Stimulated activated CD4-positive, alpha-beta T cell treated with anti-CD3 and anti-CD28 coated beads, Interleukin-1b, Interleukin-23, amount 100 ng/mL, for 24 hours (primary cell): ENCODE data around the gene TMPRSS6.

Experiments used
- DNase-seq, 4 experiments: peaks; one replicate each; pipeline ENCODE4 v3.0.0-alpha.2; 2020; ENCODE audit warnings: low read depth in 4 of 4, low spot score in 1 of 4

TMPRSS6 gene

DNA sequence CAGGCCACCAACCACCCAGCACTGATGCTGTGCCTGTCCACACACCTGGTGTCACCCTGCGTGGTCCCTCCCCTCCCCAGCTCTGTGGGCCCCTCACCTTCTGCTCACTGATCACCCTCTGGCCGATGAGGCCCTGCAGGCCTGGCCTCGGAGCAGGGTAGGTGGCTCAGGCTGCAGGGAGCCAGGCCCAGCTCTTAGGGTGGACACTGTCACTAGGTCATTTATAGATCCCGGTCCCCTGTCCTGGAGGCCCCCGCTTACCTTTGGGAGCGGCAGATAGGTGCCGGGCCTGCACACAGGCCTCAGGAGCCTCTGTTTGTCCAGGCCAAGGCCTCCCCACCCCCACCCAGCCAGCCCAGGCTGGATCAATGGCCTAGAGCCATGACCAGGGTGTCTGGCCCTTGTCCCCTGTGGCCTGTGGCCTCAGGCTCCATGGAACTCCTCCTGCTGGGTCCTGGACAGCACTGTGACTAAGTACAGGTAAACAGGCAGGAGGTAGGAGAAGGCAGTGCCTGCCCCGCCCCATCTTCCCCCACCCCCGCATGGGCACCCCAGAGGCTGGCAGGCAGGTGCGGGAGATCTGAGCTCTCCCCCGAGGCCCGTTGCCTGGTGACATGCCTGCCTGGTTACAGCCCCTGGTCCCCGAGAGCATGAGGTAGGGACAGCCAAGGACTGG lies at the start of gene TMPRSS6:
Gene TMPRSS6 (minus strand): TSS at position 472 of the 676 bp plus-strand sequence. CDS start 6,296 bp downstream, outside the sequence.
- no peak for DNase-seq

DNA sequence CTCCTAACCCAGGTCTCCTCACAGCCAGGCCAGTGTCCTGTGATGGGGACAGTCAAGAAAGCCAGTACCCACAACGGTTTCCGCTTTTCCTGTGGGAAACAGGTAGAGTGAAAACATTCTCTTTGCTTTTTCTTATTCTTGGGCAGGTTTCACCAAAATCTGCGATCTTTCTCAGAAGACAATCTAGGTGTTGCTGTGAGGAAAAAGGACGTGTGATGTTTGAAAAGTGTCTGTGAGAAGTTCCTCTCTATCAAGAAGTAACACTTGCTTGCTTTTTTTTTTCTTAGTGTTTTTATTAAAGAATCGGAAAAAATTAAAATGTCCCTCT lies 49.4 kb upstream of the TMPRSS6 start:
- no peak for DNase-seq

DNA sequence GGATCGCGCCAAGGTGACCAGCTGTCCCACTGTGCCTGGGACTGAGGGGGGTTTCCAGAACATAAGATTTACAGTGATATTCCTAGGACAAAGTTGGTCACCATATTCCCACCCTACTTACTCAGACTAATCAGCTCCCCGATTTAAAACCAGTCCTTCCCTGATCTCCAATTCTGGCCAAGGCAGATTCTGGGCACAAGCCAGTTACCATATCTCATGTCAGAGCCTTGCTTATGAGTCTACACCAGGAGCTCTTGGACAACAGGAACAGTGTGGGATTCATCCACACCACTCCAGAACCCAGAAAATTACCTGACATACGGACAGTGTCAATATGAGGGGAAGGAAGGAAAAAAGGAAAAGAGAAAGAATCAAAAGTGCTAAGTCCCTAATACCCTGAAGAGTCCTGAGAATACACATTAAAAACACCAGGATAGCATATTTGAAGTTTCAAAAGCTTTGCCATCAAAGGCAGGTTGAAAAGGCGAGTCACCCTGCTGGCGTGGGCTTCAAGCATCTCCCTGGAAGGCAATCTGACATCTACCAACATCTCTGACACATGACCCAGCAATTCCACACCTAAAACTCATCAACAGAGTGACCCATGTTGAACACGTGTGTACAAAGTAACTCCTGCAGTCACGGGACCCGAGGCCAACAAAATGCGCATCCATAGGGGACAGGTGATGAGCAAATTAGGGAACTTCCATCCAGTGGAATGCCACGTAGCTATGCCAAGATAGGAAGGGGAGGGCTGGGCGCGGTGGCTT lies 48.2 kb upstream of the TMPRSS6 start:
- no peak for DNase-seq

DNA sequence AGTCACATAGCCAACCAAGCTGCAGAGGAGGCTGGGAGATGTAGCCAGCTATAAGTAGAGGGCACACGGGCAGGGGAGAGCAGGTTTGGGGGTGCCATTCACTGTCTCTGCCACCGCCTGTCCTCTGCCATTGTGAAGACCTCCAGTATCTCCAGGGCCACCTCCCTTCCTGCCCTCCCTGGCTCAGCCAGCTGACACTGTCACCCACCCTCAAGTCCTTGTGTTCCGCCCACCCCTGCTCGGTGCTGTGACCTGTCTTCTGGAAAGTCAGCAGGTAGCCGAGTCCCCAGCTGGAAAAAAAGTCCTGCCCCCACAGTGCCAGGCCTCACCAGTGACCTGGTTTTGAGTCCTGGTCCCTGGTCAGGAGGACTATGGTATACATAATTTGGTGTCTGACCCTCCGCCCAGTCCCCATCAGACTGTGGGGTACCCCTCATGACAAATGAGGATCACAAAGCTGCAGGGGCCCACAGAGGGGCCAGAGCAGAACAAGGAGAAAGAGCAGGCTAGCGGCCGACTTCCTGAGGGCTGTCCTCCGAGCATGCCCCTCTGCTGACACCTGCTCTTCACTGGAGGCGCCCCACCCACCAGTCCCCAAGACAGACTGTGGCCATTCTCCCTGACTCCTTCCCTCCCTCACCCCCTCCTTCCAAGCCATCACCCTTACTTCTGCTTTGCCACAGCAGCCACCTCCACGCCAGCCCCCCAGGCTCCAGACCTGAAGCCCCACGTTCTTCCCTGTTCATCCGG lies 47.3 kb upstream of the TMPRSS6 start:
- no peak for DNase-seq

DNA sequence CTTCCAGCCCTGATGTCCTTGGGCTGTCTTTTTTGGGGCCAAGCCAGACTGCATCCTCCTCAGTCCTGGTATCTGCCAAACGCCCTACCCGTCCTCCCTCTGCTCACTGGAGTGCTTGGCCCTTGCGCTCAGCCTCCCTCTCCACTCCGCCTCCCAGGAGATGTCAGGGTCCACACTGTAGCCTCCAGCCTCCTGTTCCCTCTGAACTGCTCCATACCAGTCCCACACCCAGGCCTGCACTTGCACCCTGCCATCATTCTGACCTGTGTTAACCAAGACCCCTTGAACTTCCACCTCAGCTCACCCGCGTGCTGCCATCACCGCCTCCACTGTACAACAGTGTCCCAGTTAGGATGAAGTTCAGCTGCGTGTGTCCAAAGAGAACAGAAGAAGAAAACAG lies 46.5 kb upstream of the TMPRSS6 start:
- DNase-seq: no peak

DNA sequence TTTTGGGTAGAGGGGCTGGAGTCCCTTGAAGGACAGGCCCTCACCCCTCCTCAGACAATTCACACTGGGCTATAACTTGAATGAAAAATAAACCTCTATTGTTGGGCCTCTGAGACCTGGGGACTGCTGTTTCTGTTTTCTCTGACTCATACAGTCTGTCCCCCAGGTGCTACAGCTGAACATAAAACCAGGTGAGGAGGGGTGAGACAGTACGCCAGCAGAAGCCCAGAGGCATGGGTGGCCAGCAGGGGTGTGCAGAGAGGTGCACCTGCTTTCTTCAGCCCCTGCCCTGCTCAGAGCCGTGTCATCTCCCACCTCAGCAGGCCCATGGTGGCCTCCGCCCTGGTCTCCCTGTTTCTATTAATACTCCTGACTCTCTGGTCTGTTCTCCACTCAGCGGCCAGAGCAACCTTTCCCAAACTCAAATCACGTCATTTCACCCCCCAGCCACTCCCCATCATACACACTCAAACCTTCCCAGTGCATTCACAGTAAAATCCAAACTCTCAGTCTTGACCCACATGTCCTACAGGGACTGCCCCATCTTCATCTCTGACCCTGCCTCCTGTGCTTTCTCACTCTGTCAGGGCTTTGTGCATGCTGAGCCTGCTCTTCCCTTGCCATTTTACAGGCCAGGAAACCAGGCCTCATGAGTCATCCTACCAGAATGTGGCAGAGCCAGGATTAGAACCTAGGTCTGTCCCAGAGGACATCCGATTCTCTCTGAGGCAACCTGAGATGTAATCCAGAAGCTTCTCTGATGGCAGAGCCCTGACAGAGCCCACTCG lies 45.6 kb upstream of the TMPRSS6 start:
- DNase-seq: no peak

DNA sequence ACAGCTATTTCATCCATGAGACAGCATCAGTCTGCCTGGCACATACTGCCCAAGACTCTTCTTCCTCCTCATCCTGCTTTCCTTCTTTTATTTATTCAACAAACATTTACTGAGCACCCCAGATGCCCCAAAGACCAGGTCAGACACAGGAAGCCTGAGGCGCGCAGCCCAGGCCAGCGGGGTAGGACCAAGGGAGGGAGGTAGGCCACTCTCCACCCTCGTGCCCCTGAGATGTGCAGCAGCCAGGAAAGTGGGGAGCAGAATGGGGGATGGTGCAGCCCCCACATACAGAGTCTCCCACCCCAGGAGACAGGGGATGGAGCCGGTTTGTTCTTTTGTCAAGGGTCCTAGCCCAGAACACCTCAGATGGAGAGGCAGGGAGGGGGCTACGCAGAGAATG lies 44.4 kb upstream of the TMPRSS6 start:
- DNase-seq: no peak

DNA sequence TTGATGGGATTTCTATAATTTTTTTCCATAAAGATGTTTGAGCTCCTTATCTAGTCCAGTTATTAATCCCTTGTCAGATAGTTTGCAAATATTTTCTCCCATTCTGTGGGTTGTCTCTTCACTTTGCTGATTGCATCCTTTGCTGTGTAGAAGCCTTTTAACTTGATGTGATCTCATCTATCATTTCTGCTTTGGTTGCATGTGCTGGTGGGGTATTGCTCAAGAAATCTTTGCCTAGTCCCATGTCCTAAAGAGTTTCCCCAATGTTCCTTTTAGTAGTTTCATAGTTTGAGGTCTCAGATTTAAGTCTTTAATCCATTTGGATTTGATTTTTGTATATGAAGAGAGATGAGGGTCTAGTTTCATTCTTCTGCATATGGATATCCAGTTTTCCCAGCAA lies 41.9 kb upstream of the TMPRSS6 start:
- DNase-seq: no peak

DNA sequence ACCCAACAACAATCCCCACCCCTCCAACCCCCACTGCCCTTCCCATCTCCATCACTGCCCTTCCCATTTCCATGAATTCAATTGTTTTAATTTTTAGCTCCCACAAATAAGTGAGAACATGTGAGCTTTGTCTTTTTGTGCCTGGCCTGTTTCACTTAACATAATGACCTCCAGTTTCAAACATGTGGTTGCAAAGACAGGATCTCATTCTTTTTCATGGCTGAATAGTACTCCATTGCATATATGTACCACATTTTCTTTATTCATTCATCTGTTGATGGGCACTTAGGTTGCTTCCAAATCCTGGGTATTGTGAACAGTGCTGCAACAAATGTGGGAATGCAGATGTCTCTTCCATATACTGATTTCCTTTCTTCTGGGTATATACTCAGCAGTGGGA lies 41.2 kb upstream of the TMPRSS6 start:
- DNase-seq: no peak

DNA sequence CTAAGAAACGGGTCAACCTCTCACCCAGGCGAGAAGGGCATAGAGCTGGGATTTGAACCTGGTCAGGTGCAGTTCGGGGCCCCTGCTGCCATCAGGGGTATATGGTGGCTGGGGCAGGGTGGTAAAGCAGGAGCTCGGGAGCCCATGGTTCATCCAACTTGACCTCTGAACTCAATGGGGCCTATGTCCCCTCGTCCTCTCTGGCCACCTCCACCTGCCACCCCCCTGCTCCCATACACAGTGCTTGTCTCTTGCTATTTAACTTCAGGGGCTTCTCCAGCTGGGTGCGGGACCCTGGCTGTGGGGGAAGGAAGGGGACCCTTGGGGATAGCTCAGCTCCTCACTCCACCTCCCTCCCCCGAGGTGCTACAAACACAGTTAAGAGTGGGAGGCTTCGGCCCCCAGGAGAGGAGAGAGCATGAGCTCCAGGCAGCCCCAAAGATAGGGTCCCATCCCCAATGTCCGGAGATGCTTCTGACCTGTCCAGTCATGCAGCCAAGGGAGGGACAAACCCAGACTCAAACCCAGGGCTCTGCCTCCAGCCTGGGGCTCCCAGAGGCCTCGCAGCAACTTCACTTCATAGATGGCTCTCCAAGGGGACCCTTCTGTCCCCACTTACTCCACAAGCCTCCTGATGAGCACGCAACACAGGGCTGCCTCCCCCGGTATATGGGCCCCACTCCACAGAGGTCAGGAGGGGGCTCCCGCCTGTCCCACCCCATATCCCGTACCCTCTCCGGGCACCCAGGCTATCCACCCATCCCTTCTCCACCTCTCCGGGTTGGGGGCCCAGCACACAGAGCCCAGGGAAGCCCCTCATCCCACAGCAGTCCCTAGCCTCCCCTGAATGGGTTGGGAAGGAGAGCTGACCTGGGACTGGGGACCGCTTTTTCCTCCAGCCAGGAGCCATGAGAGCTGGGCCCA lies 39.5 kb upstream of the TMPRSS6 start:
- no peak for DNase-seq

DNA sequence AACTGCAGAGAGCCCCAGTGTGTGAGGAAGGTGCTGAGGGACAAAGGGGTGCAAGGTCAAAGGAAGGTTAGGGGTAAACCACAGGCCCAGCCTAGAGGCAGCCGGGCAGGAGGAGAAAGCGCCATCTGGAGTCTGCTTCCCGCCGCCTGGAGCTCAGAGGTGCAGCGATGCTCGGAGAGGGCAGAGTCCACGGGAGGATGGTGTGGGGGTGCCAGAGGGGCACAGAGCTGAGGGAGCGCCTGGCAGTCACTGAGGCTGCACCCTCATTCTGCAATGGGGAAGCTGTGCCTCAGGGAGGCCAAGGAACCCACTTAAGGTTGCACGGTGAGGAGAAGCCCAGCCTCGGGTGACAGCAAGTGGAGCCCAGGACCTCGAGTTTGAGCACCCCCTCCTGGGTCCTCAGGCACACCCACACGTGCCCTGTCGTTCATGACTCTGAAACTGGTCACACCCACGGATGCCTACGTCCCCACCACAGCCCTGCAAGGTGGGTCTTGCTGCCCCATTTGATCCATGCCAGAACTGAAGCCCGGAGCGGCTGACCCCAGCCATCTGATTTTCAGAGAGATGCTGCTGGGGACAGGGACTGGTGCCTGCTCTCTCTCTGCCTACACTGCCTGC lies 38.6 kb upstream of the TMPRSS6 start:
- no peak for DNase-seq

DNA sequence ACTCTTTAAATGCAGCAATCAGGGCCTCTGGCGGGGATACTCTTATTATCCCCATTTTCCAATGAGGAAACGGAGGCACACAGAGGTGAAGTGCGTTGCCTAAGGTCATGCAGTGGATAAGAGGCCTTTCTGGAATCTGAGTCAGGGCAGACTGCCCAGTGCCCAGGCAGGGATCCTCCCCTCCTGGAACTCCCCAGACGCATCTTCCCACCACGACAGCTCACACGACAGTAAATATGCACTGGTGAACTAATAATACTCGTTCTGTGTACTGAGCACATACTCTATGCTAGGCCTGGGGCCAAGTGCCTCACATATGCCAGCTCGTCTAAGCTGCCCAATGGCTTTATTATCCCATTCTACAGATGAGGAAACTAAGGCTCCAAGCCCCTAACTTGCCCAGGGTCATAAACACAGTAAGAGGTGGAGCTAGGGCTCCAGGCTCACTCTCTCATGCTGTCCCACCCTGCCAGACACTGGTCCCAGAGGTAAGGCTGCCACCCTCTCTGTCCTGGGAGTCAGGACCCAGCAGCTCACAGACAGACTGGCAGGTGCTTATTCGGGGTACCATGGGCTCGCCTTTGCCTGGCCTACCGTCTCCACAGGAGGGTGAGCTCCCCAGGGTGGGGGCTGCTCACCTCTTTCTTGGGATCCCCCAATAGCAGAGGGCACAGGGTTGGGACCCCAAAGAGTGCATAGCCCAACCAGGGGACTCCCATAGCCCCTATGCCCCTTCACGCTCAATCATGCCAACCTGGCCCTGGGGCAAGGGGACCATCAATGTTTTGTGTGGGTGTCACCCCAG lies 37.9 kb upstream of the TMPRSS6 start:
- no peak for DNase-seq

DNA sequence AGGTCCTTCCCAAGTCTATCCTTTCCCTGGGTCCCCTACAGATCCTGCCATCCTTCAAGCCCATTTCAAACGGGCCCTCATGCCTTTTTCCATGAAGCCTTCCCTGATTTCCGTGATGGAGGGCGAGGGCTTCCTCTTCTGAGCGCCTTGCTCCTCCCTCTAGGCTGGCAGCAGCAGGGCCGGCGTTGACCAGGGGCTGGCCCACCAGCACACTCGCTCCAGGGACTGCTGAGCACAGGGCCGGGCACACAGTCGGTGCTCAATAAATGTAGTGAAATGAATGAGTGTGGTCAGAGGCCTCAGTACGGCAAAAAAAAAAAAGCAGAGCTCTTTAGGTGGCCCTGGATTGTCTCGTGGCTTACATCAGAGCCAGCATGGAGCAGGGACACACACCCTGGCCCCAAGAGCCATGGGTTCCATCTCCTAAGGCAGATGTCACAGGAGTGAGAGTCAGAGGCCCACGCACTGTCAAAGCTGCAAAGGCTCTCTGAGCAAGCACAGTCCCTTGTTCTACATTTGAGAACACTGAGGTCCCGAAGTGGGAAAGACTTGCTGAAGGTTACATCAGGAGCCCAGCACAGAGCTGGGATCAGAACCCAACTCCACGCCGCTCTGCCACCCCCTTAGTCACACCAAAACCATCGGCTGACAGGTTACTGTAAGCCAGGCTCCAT lies 37.1 kb upstream of the TMPRSS6 start:
- DNase-seq: no peak

DNA sequence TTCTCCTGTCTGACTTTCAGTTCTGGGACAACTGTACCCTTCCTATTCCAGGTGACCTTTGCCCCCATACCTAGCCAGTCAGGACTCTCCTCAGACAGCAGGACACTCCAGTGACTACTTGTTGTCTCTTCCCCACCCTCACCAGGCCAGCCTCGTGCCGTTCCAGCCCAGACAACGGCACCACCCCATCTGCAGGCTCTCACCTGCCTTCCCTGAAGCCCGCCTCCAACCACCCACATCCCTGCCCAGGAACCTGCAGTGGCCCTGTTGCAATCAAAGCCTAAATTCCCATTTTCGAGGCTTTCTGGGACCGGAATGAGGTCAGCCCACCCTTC lies 36.5 kb upstream of the TMPRSS6 start:
- DNase-seq: no peak

DNA sequence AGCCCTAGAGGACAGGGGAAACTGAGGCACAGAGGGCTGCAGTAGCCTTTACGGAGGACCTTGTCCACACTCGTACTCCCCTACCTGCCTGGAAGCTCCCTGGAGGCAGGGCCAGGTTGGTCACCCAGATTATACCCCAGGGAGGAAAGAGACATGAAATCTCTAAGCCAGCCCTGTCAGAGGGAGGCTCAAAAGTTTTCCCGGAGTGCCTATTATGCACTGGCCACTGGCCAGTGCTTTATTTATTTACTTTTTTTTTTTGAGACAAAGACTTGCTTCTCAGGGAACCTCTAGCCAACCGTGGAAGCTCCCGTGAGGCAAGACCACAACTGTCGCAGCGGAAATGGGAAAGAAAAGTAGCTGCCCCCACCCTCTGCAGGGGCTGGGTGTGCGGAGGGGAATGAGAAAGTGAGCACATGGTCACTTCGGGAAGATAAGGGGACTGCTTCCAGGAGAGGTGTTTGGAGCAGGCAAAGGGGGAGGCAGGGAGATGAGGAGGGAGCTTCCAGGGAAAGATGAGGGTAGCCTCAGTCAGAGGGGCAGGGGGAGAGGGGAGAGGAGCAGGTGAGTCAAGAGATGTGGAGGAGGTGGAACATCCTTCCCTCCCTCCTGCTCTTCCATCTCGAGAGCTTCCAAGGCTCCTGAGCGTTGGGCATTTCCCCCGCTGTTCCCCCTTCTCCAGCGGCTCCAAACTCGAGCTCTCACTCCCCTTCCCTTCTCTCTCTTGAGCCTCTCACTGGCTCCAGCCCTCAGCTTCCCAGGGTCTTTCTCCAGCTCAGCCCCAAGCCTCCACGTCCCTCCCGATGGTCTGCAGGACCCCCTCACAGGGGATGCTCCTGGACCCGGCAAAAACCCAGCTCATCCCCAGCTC lies 35.9 kb upstream of the TMPRSS6 start:
- DNase-seq: no peak

DNA sequence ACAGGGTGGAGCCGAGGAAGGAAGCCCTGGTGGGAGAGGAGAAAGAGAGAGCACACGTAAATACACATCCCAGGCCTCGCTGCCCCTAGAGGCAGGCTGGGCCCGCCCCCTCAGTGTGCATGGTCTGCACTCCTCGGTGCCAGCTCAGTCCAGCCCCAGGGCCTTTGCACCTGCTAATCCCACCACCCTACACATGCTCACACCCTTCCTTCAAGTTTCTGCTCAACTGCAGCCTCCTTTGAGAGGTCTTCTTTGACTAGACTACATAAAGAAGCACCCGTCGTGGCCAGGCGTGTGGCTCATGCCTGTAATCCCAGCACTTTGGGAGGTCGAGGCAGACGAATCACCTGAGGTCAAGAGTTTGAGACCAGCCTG lies 34.7 kb upstream of the TMPRSS6 start:
- DNase-seq: no peak

DNA sequence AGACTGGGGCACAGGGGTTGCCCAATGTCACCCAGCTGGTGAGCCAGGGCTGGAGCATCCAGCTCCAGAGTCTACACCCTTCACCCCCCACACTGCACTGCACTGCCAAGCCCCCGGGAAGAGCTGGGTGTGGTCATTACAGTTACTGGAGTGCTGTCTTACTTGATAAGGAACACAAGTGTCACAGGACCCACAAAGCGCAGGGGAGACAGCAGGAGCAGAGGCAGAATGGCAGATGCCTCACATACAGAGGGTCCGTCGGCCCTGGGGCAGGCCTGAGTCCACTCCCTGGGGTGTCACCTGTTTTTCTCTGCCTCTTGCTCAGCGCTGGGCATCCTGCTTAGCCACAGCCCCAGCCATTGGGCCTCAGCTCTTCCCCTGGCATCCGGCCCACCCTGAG lies 32.5 kb upstream of the TMPRSS6 start:
- no peak for DNase-seq

DNA sequence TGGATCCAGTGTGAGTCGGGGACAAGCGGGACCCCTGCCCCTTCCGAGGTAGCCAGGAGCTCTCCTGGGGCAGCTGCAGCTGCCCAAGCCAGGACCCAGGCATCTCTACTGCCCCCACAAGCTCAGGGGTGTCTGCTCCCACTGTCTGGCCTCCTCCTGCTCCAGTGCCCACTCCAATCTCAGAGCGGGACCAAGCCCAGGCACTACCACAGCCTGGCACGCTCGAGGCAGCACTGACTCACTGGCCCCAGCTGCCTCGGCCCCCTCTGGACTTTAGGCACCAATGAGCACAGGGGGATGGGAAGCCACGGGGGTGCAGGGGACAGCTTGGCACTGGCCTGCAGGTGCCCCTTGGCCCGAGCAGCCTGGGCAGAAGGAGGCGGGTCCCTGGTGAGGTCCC lies 32.0 kb upstream of the TMPRSS6 start:
- DNase-seq: no peak
